Endothelial cell of umbilical vein (primary cell): ENCODE measurements around the gene ZNF2. TPM values are rescaled to one million over a fixed set of nuclear protein-coding genes. Genes with fewer than 3 reads are reported as not detected.

Source experiments
- BruUV-seq: library from RNA; stranded (reverse); fragments of 400-500 nt; replicated peaks from 2 replicates; lab custom pipeline; 2021; lab: Mats Ljungman, UMichigan
- CTCF ChIA-PET: fragments of 300-600, 350-600 bp; sonication (Branson Sonifier 250); formaldehyde crosslinking; loops from one replicate; lab custom pipeline; 2021; ENCODE audit warnings: antibody characterized with exemption, inconsistent platforms; lab: Charles Lee
- POLR2A ChIA-PET: fragments of 300-600, 350-600 bp; sonication (Branson Sonifier 250); formaldehyde crosslinking; loops from one replicate; lab custom pipeline; 2021; ENCODE audit warnings: antibody characterized with exemption, inconsistent platforms; lab: Charles Lee
- DNase-seq: peaks from one replicate; pipeline ENCODE4 v3.0.0-alpha.2; 2011; ENCODE audit warnings: low read depth, low spot score
- FAIRE-seq: peaks from 2 replicates; lab custom pipeline; 2011; peaks lifted over from hg19 to GRCh38; lab: Jason Lieb, UNC
- H2AFZ ChIP-seq: 2 replicates; pipeline ENCODE4 v1.6.0; 2012; ENCODE audit warnings: low read depth, low read length, control low read depth, inconsistent platforms
- H3K27ac ChIP-seq: 2 replicates; pipeline ENCODE4 v1.5.1; 2011; ENCODE audit warnings: low read depth, mild to moderate bottlenecking, control low read depth, low read length, moderate library complexity; ENCODE audit not compliant: insufficient read depth
- H3K27me3 ChIP-seq, 2 experiments: 2 replicates each; pipeline versions ENCODE4 v1.6.0 to v1.6.1; 2011; ENCODE audit warnings: low read length in 2 of 2, mixed read lengths in 1 of 2; ENCODE audit not compliant: control insufficient read depth in 2 of 2, insufficient read depth in 2 of 2
- H3K36me3 ChIP-seq, 2 experiments: 2 replicates in 1 of 2; 3 replicates in 1 of 2; pipeline ENCODE4 v1.5.1; 2011; ENCODE audit warnings: low read length in 2 of 2, mild to moderate bottlenecking in 1 of 2, moderate library complexity in 1 of 2; ENCODE audit not compliant: control insufficient read depth in 2 of 2, insufficient read depth in 2 of 2; ENCODE audit errors: extremely low read depth in 1 of 2
- H3K4me1 ChIP-seq: 3 replicates; pipeline ENCODE4 v1.5.1; 2011; ENCODE audit warnings: mild to moderate bottlenecking, low read length; ENCODE audit not compliant: control insufficient read depth, insufficient read depth; ENCODE audit errors: extremely low read depth
- H3K4me2 ChIP-seq: 2 replicates; pipeline ENCODE4 v1.6.1; 2011; ENCODE audit warnings: low read length, control low read depth, mixed read lengths; ENCODE audit not compliant: insufficient read depth
- H3K4me3 ChIP-seq, 3 experiments: fragments of 200-600 bp in 1 of 3; sonication (generic), shearing (Covaris generic) in 1 of 3; replicated peaks in 1 of 3; 2 replicates each; pipeline ENCODE4 v1.5.1; 2011 to 2016; ENCODE audit warnings: control low read depth in 3 of 3, low read length in 3 of 3, mild to moderate bottlenecking in 2 of 3, inconsistent platforms in 1 of 3, low read depth in 1 of 3, moderate library complexity in 1 of 3; ENCODE audit not compliant: insufficient read depth in 1 of 3
- H3K79me2 ChIP-seq: 2 replicates; pipeline ENCODE4 v1.6.0; 2012; ENCODE audit warnings: low read length, inconsistent platforms; ENCODE audit not compliant: control insufficient read depth, insufficient read depth
- H3K9ac ChIP-seq: replicated peaks from 2 replicates; pipeline ENCODE3; 2011; ENCODE audit warnings: low read length, control low read depth; ENCODE audit not compliant: insufficient read depth; ENCODE audit errors: extremely low read depth
- H3K9me1 ChIP-seq: replicated peaks from 3 replicates; pipeline ENCODE4 v1.6.0; 2011; ENCODE audit warnings: mild to moderate bottlenecking, low read length; ENCODE audit not compliant: control insufficient read depth, insufficient read depth; ENCODE audit errors: extremely low read depth
- H3K9me3 ChIP-seq: replicated peaks from 2 replicates; pipeline ENCODE4 v1.5.1; 2012; ENCODE audit warnings: low read length, inconsistent platforms; ENCODE audit not compliant: control insufficient read depth, insufficient read depth
- H4K20me1 ChIP-seq: replicated peaks from 2 replicates; pipeline ENCODE3; 2011; ENCODE audit warnings: mild to moderate bottlenecking, low read length; ENCODE audit not compliant: control insufficient read depth, insufficient read depth; ENCODE audit errors: extremely low read depth
- EZH2 ChIP-seq: IDR thresholded peaks from 2 replicates; pipeline ENCODE4 v1.6.1; 2012; ENCODE audit warnings: borderline replicate concordance, low read depth, mild to moderate bottlenecking, moderate library complexity, low read length, inconsistent platforms; ENCODE audit not compliant: severe bottlenecking
- FOS ChIP-seq: IDR thresholded peaks from 2 replicates; pipeline ENCODE4 v1.6.1; 2011; ENCODE audit warnings: mild to moderate bottlenecking, low read length, moderate library complexity, borderline replicate concordance; ENCODE audit not compliant: insufficient read depth
- GATA2 ChIP-seq: IDR thresholded peaks from 2 replicates; pipeline ENCODE4 v1.7.0; 2011; ENCODE audit warnings: low read depth, mild to moderate bottlenecking, moderate library complexity, mixed read lengths, low read length; ENCODE audit not compliant: insufficient read length, insufficient read depth
- JUN ChIP-seq: IDR thresholded peaks from 2 replicates; pipeline ENCODE4 v1.6.1; 2011; ENCODE audit warnings: borderline replicate concordance, low read depth; ENCODE audit not compliant: insufficient read length, insufficient read depth
- MYC ChIP-seq: IDR thresholded peaks from one replicate; pipeline ENCODE4 v1.6.1; 2011; ENCODE audit warnings: mild to moderate bottlenecking, low read depth, low read length
- POLR2A ChIP-seq: IDR thresholded peaks from 2 replicates; pipeline ENCODE4 v1.6.1; 2012; ENCODE audit warnings: low read depth, mild to moderate bottlenecking, control low read depth, low read length
- dilution Hi-C: fragments of 300-500 bp; cut with MboI; formaldehyde crosslinking; loops from one replicate; pipeline ENCODE4 v1.15.0; 2019; ENCODE audit warnings: low sequenced_read_pairs; ENCODE audit not compliant: extremely low pct_ligation_motif_present
- intact Hi-C: fragments of 100-400 bp; cut with micrococcal nuclease; formaldehyde crosslinking; loops from one replicate; pipeline ENCODE4 v1.10.0; 2022
- polyA plus RNA-seq, 4 experiments: library from polyadenylated mRNA; depleted of rRNA in 3 of 4; stranded (reverse) in 3 of 4; unstranded in 1 of 4; fragments of >200 nt; gene quantifications; 2 replicates each; pipeline versions ENCODE4 v1.2.1 to v1.2.3, GENCODE V29; 2011 to 2012; ENCODE audit warnings: missing spikeins in 1 of 4
- total RNA-seq: library from RNA; stranded (reverse); gene quantifications from 2 replicates; pipeline ENCODE4 v1.2.3, GENCODE V29; 2021
- TF ChIP-seq, protein P1 (sequence below), 2 donors: IDR thresholded peaks; 1 replicate in 1 of 2; 2 replicates in 1 of 2; pipeline ENCODE4 v1.5.1; 2011; ENCODE audit warnings: low read length in 2 of 2, mild to moderate bottlenecking in 2 of 2, moderate library complexity in 2 of 2, control low read depth in 1 of 2, inconsistent platforms in 1 of 2, low read depth in 1 of 2; ENCODE audit not compliant: insufficient read depth in 1 of 2; ENCODE audit errors: extremely low read depth in 1 of 2
- TF ChIP-seq, protein P2 (sequence below): IDR thresholded peaks from 2 replicates; pipeline ENCODE4 v1.6.1; 2011; ENCODE audit not compliant: insufficient read depth, insufficient read length

Gene ZNF2
- total and polyA plus RNA-seq, 2 donors (not counting 3 experiments of a cell fraction or from before 2014, with no cell fraction given), result 2.2 to 4.2 TPM

DNA sequence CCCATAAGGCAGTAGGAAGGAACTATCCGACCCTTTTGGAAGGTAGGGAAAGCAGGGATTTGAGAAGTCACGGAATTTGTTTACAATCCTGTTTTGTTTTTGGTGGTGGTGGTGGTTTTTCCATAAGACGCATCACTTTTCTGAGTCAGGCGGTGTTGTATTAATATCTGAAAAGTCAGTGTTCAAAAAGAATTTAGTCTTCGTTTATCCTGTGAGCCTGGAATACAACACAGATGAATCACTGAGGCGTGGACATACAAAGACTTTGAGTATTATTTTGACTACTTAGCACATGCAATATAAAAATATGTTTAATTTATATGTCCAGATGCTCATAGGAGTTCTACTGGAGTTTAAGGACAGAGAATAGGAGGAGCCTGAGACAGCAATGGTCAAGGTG lies 42.5 kb downstream of the ZNF2 start:
- no peaks in the 10 kb centered on the region for H3K79me2 ChIP-seq
- H3K27me3 ChIP-seq, result no peaks in the 10 kb centered on the region
- no peak for DNase-seq
- H4K20me1 ChIP-seq, result no peaks in the 10 kb centered on the region
- TF ChIP-seq GATA2 (no peak), POLR2A (no peak), MYC (no peak), EZH2 (no peak), JUN (no peak), FOS (no peak)
- TF ChIP-seq, protein P1, sequence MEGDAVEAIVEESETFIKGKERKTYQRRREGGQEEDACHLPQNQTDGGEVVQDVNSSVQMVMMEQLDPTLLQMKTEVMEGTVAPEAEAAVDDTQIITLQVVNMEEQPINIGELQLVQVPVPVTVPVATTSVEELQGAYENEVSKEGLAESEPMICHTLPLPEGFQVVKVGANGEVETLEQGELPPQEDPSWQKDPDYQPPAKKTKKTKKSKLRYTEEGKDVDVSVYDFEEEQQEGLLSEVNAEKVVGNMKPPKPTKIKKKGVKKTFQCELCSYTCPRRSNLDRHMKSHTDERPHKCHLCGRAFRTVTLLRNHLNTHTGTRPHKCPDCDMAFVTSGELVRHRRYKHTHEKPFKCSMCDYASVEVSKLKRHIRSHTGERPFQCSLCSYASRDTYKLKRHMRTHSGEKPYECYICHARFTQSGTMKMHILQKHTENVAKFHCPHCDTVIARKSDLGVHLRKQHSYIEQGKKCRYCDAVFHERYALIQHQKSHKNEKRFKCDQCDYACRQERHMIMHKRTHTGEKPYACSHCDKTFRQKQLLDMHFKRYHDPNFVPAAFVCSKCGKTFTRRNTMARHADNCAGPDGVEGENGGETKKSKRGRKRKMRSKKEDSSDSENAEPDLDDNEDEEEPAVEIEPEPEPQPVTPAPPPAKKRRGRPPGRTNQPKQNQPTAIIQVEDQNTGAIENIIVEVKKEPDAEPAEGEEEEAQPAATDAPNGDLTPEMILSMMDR (IDR thresholded peaks at IDR 0.05; ENCODE audit: extremely low read depth in 1 of 2, insufficient read depth in 1 of 2, low read depth in 1 of 2, low read length in 2 of 2), result no peak
- TF ChIP-seq, protein P2, sequence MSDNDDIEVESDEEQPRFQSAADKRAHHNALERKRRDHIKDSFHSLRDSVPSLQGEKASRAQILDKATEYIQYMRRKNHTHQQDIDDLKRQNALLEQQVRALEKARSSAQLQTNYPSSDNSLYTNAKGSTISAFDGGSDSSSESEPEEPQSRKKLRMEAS, result no peak
- peak overlapping the region; percentile 92 for H3K4me2 ChIP-seq
- no peak overlapping the region for H3K27ac ChIP-seq
- peaks cover 0 to 9% of the 10 kb centered on the region in 2 experiments for H3K36me3 ChIP-seq
- BruUV-seq, result no TSS peak
- dilution Hi-C loops, result no loop called here
- peak overlapping the region; percentile 45 to 74 (median 60) for H3K4me3 ChIP-seq
- no peaks in the 10 kb centered on the region for H3K9me1 ChIP-seq
- FAIRE-seq, result no peak
- H2AFZ ChIP-seq, result peak overlapping the region; percentile 90
- peaks cover 4% of the 10 kb centered on the region for H3K4me1 ChIP-seq
- H3K9me3 ChIP-seq, result peaks cover 3% of the 10 kb centered on the region
- H3K9ac ChIP-seq, result peak overlapping the region; percentile 35
- ChIA-PET POLR2A (no interaction called here), CTCF (no interaction called here)
- intact Hi-C loops, result loop anchor here (10.0 kb wide), 1 partner anchor 83 kb away; the partner anchor contains the start of gene MRPS5
